GM21367 (cell line): ENCODE data around the gene PRKAR1B.

ENCODE experiments used
- ATAC-seq: cut with Tn5 transposase; IDR thresholded peaks from one replicate; pipeline ENCODE4 v1.9.1; 2021; ENCODE audit not compliant: unreplicated experiment

Gene PRKAR1B

DNA sequence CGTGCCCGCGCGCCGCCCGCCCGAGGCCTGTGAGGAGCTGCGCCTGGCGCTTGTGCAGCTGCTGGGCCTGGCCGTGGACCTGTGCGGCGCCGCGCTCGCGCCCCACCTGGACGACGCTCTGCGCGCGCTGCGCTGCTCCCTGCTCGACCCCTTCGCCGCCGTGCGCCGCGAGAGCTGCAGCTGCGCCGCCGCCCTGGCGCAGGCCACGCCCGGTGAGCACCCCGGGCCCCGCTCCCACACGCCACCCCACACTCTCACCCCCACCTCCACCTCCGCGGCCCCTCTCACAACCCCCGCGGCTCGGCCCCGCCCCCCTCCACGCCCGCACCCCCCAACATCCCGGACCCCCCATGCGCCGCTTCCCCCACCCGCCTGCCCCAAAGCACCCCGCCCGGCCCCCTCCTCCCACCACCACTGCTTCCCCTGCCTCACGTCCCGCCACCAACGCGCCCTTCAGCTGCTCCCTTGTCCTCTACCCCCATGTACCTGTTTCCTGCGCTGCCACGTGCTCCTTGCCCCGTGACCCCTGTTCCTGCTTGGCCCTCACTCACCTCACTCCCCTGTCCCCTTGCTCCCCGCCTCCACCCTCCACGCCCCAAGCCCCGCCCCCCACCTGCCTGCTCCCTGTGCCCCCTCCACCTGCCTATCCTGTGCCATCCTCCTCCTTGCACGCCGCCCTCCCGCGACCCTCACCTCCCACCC lies at the start of gene PRKAR1B:
PRKAR1B (minus strand) TSS at position 178 of the 702 bp plus-strand sequence. CDS start 15,776 bp downstream, outside the sequence.
- ATAC-seq: peak; percentile 23

DNA sequence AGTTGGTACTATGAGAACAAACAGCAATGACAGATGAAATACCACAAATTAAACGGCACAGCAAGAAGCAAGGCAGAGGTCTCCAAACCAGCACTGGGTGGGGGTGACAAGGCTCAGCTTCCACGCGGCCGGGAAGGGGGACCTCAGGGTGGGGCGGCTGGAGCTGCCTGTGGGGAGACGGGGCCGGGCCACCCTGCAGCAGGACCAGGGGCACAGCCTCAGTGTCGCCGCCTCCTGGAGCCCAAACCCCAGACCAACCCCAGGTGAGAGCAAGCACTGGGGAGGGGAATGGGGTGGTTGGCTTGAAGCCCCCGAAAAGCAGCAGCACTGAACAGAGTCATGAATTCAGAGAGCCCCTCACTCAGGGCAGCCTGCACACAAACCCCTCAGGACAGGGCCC lies 49.3 kb upstream of the PRKAR1B start:
- no peak for ATAC-seq

DNA sequence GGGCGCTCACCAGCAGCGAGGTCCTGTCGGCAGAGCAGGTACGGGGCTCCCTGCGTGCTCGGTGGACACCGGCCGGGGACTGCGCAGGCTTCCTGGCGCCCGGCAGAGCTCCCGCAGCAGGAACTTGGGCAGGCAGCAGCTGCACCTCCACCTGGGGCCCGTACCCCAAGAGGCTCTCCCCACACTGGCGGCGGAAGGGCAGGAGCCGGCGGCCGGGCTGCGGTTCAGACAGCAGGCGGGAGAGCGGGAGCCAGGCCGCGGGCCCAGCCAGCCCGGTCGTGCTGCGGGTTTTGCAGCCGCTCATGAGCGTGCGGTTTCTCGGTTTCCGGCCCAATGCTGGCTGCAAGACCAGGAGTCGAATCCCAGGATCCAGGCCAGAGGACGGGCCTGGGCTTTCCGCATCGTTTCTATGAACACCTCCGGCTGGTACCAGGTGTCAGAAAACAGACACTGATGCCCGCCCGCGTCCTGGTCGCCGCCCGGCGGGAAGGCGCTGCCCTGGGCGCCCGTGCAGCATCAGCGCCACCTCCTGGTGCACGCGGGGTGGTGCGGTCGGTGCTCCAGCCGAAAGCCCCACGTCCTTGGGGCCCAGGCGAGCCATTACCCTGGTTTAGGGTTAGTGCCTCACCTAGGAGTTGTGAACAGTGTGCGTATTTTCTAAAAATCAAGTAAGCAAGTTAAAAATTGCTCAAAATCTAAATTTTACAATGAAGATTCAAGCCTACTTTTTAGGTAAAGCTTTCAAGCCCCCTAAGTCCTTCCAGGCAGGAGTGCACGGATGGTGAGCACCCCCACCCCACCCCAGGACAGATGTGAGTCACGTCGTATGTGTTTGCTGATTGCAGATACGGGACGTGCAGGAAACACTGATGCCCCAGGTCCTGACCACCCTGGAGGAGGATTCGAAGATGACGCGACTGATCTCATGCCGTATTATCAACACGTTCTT lies 47.4 kb upstream of the PRKAR1B start:
- ATAC-seq: no peak

- no peak for ATAC-seq
These were observed 46.5 kb upstream of the PRKAR1B start for GRCh38 chr7:773622-773915.

DNA sequence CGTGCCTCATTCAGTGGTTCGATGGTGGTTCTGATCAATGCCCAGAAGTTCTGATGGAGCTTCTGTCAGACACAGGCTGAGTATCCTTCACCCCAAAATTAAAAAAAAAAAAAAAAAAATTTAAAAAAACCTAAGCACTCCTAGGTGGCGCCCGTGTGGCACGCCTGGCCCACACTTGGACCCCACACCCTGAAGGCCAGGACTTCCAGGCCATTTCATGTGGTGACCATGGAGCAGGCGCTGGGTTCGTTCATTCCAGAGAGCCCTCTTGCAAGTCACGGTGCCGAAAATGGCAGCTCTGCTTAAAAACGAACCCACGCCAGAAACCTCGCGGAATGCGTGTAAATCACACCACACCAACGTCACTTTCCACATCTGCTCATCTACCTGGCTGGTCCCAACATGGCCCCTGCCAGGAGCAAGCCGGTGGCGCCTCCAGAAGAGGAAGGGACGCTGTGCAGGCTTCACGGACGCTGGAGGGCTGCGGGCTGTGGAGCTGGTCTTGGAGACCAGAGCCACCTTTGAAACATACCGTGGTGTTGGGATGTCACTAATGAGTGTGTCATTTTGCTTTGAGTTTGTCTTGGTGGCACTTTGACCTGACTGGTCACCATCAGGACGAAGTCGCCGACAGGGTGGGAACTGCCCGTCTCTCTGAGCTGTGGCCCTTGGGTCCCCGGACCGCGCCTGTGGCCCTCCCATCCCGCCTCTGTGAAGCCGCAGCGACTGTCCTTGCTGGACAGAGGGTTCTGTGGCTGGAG lies 46.0 kb upstream of the PRKAR1B start:
- no peak for ATAC-seq

- ATAC-seq: no peak
These were observed 45.3 kb upstream of the PRKAR1B start for GRCh38 chr7:772392-772791.

GRCh38 chr7:772005-772294 lies 44.9 kb upstream of the PRKAR1B start:
- ATAC-seq: no peak

DNA sequence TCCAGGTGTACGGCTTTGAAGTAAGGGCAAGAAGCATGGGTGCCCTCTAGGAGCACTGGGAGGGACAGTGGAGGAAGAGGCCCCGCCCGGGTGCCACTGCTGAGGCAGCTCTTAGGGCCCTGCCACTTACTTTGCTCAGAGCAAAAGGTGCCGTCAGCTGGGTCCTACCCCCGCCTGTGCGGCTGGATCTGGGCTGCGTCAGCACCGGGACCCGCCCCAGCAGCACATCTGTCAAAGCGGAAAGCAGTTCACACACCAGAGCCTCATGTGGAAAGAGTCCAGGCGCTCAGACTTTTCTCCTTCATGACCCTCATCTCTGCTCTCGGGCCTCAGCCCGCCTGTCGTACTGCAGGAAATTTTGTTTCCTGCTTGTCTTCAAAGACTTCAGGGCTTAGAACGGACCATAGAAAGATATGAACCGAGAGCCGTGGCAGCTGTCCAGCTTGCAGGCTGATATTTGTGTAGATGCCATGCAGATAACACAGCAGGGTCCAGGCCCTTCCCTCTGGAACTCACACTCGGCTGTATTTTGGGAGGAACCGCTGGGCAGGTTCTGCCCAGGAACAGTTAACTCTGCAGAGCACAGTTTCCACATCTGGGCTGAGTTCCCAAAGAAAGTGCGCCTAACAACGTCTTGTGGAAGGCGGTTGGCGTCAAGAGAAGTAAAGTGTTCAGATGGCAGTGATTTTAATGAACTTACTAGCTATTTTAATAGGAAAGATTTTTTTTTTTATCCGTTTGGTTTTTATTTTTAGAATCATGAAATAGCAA lies 44.3 kb upstream of the PRKAR1B start:
- no peak for ATAC-seq

GRCh38 chr7:770741-771166 lies 43.7 kb upstream of the PRKAR1B start:
- no peak for ATAC-seq

DNA sequence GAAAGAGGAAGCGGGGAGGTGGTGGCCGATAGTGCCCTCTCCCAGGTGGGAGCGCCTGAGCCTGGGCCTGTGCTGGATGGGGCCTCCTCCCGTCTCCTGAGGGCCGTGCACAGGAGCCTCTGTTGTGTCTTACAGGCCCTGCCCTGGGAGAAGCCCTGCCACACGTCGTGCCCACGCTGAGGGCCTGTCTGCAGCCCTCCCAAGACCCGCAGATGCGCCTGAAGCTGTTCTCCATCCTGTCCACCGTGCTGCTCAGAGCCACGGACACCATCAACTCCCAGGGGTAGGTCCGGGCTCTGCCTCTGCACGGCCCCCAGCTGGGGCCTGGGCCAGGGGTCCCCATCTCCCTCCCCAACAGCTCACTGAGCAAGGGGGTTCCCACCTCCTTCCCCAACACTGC lies 43.3 kb upstream of the PRKAR1B start:
- ATAC-seq: no peak

DNA sequence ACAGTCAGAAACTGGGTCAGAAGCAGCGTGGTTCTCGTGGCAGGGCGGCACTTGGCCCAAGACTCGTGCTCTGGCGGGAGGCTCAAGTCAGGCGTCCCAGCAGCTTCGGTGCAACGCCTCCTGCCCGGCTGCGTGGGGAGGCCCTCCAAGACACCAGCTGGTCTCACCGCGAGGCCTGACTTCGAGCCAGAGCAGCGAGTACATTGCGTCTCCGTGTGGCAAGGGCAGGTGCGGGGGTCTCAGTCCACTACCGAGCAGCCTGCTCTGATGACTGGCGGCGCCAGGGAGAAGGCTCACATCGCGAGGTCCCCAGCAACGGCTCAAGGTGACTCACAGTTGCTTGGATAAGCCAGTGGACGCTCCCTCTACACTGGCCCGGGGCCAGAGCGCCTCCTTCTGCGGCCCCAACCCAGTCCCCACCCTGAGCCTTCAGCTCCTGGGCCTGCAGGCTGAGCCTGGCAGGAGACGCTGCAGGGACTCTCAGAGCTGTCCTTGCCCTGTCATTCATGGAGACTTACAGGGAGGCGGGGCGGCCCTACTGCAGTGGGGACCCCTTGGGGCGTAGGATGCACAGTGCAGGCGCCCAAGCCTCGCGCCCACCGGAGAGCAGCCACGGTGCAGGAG lies 41.9 kb upstream of the PRKAR1B start:
- no peak for ATAC-seq

DNA sequence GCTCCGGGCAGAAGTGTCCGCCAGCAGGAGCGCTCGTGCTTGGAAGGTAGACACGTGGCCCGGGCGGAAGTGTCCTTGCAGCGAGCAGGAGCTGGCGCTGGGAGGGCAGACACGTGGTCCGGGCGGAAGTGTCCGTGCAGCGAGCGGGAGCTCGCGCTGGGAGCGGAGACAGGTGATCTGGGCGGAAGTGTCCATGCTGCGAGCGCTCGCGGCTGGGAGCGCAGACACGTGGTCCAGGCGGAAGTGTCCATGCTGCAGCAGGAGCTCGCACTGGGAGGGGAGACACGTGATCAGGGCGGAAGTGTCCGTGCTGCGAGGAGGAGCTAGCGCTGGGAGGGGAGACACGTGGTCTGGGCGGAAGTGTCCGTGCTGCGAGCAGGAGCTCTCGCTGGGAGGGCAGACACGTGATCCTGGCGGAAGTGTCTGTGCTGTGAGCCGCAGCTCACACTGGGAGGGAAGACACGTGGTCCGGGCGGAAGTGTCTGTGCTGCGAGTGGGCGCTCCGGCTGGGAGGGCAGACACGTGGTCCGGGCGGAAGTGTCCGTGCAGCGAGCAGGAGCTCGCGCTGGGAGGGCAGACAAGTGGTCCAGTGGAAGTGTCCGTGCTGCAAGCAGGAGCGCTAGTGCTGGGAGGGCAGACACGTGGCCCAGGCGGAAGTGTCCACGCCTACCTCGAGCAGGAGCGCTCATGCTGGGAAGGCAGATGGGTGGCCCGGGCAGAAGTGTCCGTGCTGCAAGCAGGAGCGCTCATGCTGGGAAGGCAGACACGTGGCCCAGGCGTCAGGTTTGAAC lies 41.1 kb upstream of the PRKAR1B start:
- no peak for ATAC-seq

DNA sequence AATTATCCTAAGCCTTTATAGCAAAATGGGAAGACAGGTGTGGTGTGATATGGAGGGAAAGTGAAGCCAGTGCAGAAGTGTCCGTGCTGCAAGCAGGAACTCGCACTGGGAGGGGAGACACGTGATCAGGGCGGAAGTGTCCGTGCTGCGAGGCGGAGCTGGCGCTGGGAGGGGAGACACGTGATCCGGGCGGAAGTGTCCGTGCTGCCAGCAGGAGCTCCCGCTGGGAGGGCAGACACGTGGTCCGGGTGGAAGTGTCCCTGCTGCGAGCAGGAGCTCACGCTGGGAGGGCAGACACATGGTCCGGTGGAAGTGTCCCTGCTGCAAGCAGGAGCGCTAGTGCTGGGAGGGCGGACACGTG lies 40.5 kb upstream of the PRKAR1B start:
- no peak for ATAC-seq

GRCh38 chr7:765383-765782 lies 38.3 kb upstream of the PRKAR1B start:
- no peak for ATAC-seq

- no peak for ATAC-seq
These were observed 36.7 kb upstream of the PRKAR1B start for GRCh38 chr7:763762-764161.

- no peak for ATAC-seq
These were observed 35.8 kb upstream of the PRKAR1B start for GRCh38 chr7:762885-763284.

- no peak for ATAC-seq
These were observed 34.5 kb upstream of the PRKAR1B start for GRCh38 chr7:761631-762030.

- no peak for ATAC-seq
These were observed 34.0 kb upstream of the PRKAR1B start for GRCh38 chr7:761101-761500.

DNA sequence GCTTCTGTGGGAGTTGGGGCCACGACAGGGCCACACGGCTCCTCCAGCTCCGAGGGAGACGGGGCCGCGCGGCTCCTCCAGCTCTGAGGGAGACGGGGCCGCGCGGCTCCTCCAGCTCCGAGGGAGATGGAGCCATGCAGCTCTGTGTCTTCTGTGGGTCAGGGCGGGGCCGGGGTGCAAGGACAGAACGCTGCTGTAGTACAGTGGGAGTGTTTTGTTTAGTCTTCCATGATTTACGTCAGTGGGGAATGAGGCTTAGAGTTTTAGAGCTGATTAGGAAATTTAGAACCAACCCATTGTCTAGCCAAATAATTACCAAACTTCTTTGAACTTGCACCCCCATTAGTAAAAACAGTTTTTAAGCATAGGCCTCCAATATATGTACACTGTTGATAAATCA lies 32.9 kb upstream of the PRKAR1B start:
- ATAC-seq: no peak

GRCh38 chr7:759569-759968 lies 32.5 kb upstream of the PRKAR1B start:
- ATAC-seq: no peak
